ENCODE measurements around the gene CDH4. TPM values are rescaled to one million over a fixed set of nuclear protein-coding genes. Genes with fewer than 3 reads are reported as not detected.

CDH4 gene
- total and polyA plus RNA-seq, 2 of the 8 experiments (the other 6 are each of a cell fraction or from before 2014, with no cell fraction given), result 4.3 to 7.9 TPM

DNA sequence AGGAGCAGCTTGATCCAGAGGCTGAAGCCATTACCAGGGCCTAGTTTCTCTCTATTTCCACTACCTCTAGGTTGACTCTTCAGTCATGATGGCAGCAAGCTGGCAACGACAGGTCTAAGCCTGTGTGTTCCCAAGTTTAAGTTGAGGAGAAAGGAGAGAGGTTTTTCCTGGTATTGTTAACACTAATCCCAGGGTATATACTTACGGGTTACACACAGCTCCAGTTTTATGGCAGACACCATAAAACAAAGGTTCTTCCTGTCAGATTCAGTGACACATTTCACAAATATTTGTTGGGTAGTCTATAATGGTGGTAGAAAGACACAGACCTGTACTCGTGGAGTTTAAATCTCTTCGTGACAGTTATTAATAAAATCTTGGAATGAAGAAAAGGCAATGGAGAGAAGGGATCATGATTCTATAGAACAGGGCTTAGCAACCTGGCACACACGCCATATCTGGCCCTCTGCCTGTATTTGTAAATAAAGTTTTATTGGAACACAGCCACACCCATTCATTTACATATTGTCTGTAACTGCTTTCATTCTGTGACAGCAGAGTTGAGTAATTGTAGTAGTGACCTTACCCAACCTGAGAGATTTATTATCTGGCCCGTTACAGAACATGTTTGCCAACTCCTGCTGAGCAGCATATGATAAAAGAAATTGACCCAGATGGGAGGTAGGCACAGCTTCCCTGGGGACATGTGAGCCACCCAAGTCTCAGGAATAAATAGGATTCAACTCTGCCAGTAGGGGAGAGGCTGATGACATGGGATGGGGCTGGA lies 323.3 kb downstream of the CDH4 start:
- no peak overlapping the region for H3K4ac ChIP-seq (replicated peaks; ENCODE audit: insufficient read length, low read depth, low read length)
- H3K27ac ChIP-seq (ENCODE audit: low read depth, low read length), result no peak overlapping the region
- peaks cover 0 to 3% (median 1%) of the 10 kb centered on the region in 4 experiments; a peak in 1 of 7 replicates for H3K4me1 ChIP-seq (replicated peaks in 1 of 4; ENCODE audit: control insufficient read depth in 3 of 4, insufficient read depth in 4 of 4, low read length in 3 of 4)
- H4K8ac ChIP-seq (ENCODE audit: extremely low read depth, insufficient read depth, low read length), result no peak overlapping the region
- FAIRE-seq, result no peak
- no peak overlapping the region for H4K91ac ChIP-seq (replicated peaks; ENCODE audit: insufficient read length, low read length)
- H2AK5ac ChIP-seq (ENCODE audit: low read depth, low read length), result no peak overlapping the region
- WGBS, 2 experiments (ENCODE audit: extremely low coverage in 1 of 2, insufficient coverage in 1 of 2, insufficient read length in 1 of 2, insufficient replicate concordance in 2 of 2, low coverage in 1 of 2, low lambda C conversion rate in 2 of 2, missing lambda C conversion rate in 1 of 2), result 61% methylated on average over 6 of the region's 6 CpGs; no CpG with 5 or more reads in 1 of the 2 experiments
- ChIA-PET POLR2A (ENCODE audit: partially characterized antibody) (no interaction called here), CTCF (ENCODE audit: partially characterized antibody) (interaction anchor here (0.6 to 1.3 kb wide), 3 partner anchors 8 to 18 kb away, joined by 3 read pairs; no protein-coding TSS in a partner anchor)
- H3K79me2 ChIP-seq (ENCODE audit: control insufficient read depth in 1 of 2, insufficient read depth in 2 of 2, low read length in 2 of 2), result no peaks in the 10 kb centered on the region
- TF ChIP-seq YY1 (IDR thresholded peaks at IDR 0.05; ENCODE audit: low read depth, low read length) (no peak), KDM1A (IDR thresholded peaks at IDR 0.05; ENCODE audit: borderline replicate concordance, low read length) (no peak), EGR1 (IDR thresholded peaks at IDR 0.05; ENCODE audit: borderline replicate concordance, low read depth, low read length) (no peak), CBX8 (IDR thresholded peaks at IDR 0.05; ENCODE audit: borderline replicate concordance, low read depth, low read length) (no peak), TAF1 (IDR thresholded peaks at IDR 0.05; ENCODE audit: low read depth, low read length) (no peak), SRF (IDR thresholded peaks at IDR 0.05; ENCODE audit: low read depth, low read length) (no peak), NRF1 (IDR thresholded peaks at IDR 0.05; ENCODE audit: low read depth, low read length) (no peak), SP1 (IDR thresholded peaks at IDR 0.05; ENCODE audit: low read depth, low read length) (no peak), BACH1 (IDR thresholded peaks at IDR 0.05; ENCODE audit: low read length) (no peak), GTF2F1 (IDR thresholded peaks at IDR 0.05; ENCODE audit: borderline replicate concordance, low read depth, low read length) (no peak), TAF7 (optimal IDR thresholded peaks at IDR 0.05; ENCODE audit: borderline replicate concordance, low read depth, low read length) (no peak), HDAC6 (IDR thresholded peaks at IDR 0.05; ENCODE audit: low read depth, low read length) (no peak)
- no peaks in the 10 kb centered on the region for H3K36me3 ChIP-seq (ENCODE audit: control insufficient read depth in 2 of 4, insufficient read depth in 4 of 4, low read length in 3 of 4)
- no peaks in the 10 kb centered on the region for H4K20me1 ChIP-seq (replicated peaks in 1 of 2; ENCODE audit: control insufficient read depth in 1 of 2, insufficient read depth in 2 of 2, low read length in 2 of 2)
- H3K4me2 ChIP-seq (ENCODE audit: insufficient read depth in 1 of 2, low read depth in 2 of 2, low read length in 2 of 2), result no peak overlapping the region
- no peak overlapping the region for H3K23ac ChIP-seq (ENCODE audit: insufficient read length)
- no peak overlapping the region for H2BK120ac ChIP-seq (replicated peaks; ENCODE audit: low read depth, low read length)
- H2BK5ac ChIP-seq (ENCODE audit: low read depth, low read length), result no peak overlapping the region
- peaks cover 0 to 7% (median 0%) of the 10 kb centered on the region in 4 experiments; a peak in 3 of 7 replicates for H3K27me3 ChIP-seq (replicated peaks in 1 of 4; ENCODE audit: control insufficient read depth in 3 of 4, extremely low read depth in 1 of 4, insufficient read depth in 3 of 4, low read length in 3 of 4)
- no peak overlapping the region for H2AFZ ChIP-seq (ENCODE audit: low read length)
- no peak overlapping the region for H3K56ac ChIP-seq (replicated peaks; ENCODE audit: insufficient read length, low read depth, low read length)
- H3K14ac ChIP-seq (ENCODE audit: insufficient read length), result no peak overlapping the region
- H3K79me1 ChIP-seq (ENCODE audit: low read depth, low read length), result no peaks in the 10 kb centered on the region
- H2BK15ac ChIP-seq (ENCODE audit: low read length), result no peak overlapping the region
- H3K4me3 ChIP-seq (ENCODE audit: extremely low read depth in 1 of 4, insufficient read depth in 2 of 4, low read depth in 3 of 4, low read length in 4 of 4), result no peak overlapping the region
- H2BK12ac ChIP-seq (ENCODE audit: low read depth, low read length), result no peak overlapping the region
- no peaks in the 10 kb centered on the region; a peak in 1 of 4 replicates for H3K9me3 ChIP-seq (ENCODE audit: insufficient read depth in 2 of 2, low read depth in 1 of 2, low read length in 1 of 2)
- no peak overlapping the region for H2BK20ac ChIP-seq (ENCODE audit: low read length)
- peaks cover 11% of the 10 kb centered on the region; the same call in 1 of the 2 replicates for H3K23me2 ChIP-seq (ENCODE audit: low read depth, low read length)
- no peak overlapping the region for H3K18ac ChIP-seq (ENCODE audit: extremely low read depth, low read length)
- no peak overlapping the region for H3K9ac ChIP-seq (replicated peaks in 1 of 4; ENCODE audit: extremely low read depth in 1 of 4, low read depth in 3 of 4, low read length in 3 of 4)
- DNase-seq (ENCODE audit: low read depth in 1 of 2, low spot score in 2 of 2), result no peak
- no peak overlapping the region for H4K5ac ChIP-seq (ENCODE audit: insufficient read length, low read depth, low read length)

All from H1 (cell line).